ENCODE measurements around the gene PRKCE.

The PRKCE gene

GRCh38 chr2:45816272-45816671 lies 164.8 kb downstream of the PRKCE start:
- H3K4me3 ChIP-seq (ENCODE audit: low read depth, low read length) = no peak overlapping the region
- no peak for TF ChIP-seq CTCF (IDR thresholded peaks at IDR 0.05; ENCODE audit: borderline replicate concordance, insufficient read depth, low read depth, low read length)

- H3K4me3 ChIP-seq (ENCODE audit: low read depth, low read length) = no peak overlapping the region
- TF ChIP-seq CTCF (IDR thresholded peaks at IDR 0.05; ENCODE audit: borderline replicate concordance, insufficient read depth, low read depth, low read length) = no peak
Observed at GRCh38 chr2:45818591-45818990, 167.1 kb downstream of the PRKCE start.

GRCh38 chr2:45820048-45820447 lies 168.6 kb downstream of the PRKCE start:
- TF ChIP-seq CTCF (IDR thresholded peaks at IDR 0.05; ENCODE audit: borderline replicate concordance, insufficient read depth, low read depth, low read length) = no peak
- H3K4me3 ChIP-seq (ENCODE audit: low read depth, low read length) = no peak overlapping the region

- H3K4me3 ChIP-seq (ENCODE audit: low read depth, low read length) = no peak overlapping the region
- TF ChIP-seq CTCF (IDR thresholded peaks at IDR 0.05; ENCODE audit: borderline replicate concordance, insufficient read depth, low read depth, low read length) = no peak
Observed at GRCh38 chr2:45821558-45822271, 170.2 kb downstream of the PRKCE start.

GRCh38 chr2:45822272-45822630 lies 170.8 kb downstream of the PRKCE start:
- H3K4me3 ChIP-seq (ENCODE audit: low read depth, low read length) = no peak overlapping the region
- no peak for TF ChIP-seq CTCF (IDR thresholded peaks at IDR 0.05; ENCODE audit: borderline replicate concordance, insufficient read depth, low read depth, low read length)

GRCh38 chr2:45823723-45824206 lies 172.3 kb downstream of the PRKCE start:
- no peak for TF ChIP-seq CTCF (IDR thresholded peaks at IDR 0.05; ENCODE audit: borderline replicate concordance, insufficient read depth, low read depth, low read length)
- no peak overlapping the region for H3K4me3 ChIP-seq (ENCODE audit: low read depth, low read length)

- H3K4me3 ChIP-seq (ENCODE audit: low read depth, low read length) = no peak overlapping the region
- peak; percentile 42; the same call in 1 of the 2 replicates for TF ChIP-seq CTCF (IDR thresholded peaks at IDR 0.05; ENCODE audit: borderline replicate concordance, insufficient read depth, low read depth, low read length)
Observed at GRCh38 chr2:45825001-45825651, 173.7 kb downstream of the PRKCE start.
